Measurements from ENCODE around the gene NFAM1.

NFAM1 gene

DNA sequence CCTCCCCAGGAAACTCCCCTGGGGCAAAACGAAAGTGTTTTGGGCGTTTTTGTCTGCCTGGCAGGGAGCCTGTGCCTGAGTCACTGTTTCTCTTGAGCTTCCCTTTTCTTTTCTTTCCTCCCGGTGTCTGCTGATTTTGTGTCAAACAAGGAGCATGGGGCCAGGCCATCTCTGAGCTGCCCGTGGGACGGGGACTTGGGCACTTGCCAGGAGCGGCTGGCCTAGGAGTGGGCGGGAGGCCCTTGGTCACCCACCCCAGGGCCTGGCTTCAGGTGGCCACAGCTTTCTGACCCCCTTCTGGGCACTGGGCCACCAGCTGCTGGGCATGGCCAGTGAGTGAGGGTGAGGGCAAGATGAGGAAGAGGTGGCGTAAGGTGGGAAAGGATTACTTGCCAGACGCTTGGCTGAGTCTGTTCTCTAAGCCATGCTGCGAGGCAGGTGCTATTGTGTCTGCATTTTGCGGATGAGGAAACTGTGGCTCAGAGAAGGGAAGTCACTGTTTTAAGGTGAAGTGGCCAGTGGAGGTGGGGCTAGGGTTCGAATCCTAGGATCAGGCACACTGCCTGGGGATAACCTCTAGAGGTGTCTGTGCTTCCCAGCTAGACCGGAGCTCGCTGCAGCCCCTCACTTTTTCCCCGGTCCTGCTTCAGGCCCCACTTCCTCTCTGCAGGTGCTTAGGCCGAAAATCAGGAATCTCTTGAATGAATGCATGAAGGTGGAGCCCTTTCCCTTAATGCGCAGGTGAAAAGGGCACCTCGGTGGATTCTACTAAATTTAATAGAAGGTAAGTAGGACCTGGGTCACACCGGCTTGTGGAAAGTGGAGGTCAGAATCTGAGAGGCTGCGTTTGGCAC is 7.8 kb upstream of the NFAM1 start:
- FAIRE-seq, result no peak

DNA sequence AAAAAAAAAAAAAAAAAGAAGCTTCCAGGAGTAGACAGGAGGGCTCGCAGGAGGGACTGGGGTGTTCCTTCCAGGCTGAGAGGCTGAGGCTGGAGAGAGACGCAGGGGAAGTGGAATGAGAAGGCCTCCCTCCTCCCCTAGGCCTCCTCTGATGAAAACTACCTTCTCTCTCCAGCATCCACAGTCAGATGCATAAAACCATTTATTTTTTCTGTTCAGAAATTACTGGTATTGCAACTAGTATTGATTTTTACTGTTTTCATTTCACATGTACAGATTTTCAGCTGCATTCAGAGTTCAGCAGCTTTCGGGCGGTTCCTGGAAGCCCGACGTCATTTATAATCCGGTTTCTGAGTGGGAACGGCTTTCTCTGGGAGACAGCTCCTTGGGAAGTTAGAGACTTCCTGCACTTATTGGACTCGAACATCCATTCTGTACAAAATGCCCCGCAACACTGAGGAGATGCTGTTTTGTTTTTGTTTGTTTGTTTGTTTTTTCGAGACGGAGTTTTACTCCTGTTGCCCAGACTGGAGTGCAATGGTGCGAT is 6.9 kb upstream of the NFAM1 start:
- FAIRE-seq, result no peak

DNA sequence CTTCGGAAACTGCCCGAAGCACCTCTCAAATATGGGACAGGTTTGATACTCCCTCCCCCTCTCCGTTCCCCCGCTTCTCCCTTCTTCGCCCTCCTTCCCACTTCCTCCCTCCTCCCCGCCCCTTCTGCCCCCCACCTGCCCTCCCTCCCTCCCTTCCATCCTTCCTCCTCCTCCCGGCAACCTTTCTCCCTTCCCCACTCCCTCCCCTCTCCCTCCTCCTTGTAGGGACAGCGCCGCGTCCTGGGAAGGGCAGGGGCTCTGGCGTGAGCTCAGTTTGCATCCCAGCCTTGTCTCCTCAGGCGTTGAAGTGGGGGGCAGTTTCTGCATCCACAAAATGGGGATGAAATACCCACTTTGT is 6.1 kb upstream of the NFAM1 start:
- no peak for FAIRE-seq

DNA sequence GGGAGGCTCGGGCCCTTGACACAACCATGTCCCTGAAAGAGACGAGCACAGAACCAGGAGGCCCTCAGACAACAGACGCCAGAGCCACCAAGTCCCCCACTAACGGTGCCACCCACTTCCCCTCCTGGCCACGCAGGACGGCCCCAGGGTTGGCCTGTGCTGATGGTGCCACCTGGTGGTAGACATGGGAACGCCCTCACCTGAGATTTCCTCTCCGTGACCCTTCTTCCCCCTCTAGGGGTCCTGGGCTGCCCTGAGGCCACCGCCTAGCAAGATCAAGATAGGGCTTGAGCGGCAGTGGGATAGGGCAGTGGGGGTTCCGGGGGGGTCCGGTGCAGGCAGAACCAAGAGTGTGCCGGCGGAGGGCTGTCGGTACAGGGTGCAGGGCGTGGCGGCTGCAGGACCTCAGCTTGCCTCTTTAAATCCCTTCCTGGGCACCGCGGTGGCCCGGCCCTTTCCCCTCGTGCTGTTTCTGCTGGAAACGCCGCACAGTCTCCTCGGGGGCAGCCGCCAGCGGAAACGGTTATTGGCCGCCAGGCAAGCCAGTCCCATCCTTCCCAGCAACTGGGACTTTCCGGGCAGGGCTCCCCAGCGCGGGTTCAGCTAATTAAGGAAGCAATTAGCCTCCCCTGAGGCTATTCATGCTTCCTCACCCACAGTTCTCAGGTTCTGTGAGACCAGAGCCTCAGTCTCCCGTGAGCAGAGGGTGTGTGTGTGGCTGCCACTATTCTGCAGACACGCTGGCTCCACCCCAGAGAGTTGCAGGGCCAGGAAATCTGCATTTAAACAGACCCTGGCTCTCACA is 5.5 kb upstream of the NFAM1 start:
- no peak for FAIRE-seq

DNA sequence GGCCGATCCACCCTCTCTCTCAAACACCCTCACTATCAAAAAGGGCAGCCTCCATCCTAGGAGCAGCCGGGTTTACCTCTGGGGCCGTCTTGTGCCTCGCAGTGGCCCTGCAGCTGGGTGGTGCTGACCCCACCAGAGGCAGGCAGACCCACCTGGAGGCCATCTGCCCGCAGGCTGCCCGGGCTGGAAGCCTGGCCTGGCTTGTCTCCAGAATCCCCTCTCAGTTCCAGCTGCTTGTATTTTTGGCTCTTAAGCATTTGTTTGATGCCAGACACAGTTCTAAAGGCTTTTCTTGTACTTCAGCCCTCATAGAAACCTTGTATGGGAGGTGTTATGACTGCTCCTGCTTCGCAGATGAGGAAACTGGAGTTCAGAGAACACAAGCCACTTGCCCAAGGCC is 4.2 kb upstream of the NFAM1 start:
- FAIRE-seq, result no peak

DNA sequence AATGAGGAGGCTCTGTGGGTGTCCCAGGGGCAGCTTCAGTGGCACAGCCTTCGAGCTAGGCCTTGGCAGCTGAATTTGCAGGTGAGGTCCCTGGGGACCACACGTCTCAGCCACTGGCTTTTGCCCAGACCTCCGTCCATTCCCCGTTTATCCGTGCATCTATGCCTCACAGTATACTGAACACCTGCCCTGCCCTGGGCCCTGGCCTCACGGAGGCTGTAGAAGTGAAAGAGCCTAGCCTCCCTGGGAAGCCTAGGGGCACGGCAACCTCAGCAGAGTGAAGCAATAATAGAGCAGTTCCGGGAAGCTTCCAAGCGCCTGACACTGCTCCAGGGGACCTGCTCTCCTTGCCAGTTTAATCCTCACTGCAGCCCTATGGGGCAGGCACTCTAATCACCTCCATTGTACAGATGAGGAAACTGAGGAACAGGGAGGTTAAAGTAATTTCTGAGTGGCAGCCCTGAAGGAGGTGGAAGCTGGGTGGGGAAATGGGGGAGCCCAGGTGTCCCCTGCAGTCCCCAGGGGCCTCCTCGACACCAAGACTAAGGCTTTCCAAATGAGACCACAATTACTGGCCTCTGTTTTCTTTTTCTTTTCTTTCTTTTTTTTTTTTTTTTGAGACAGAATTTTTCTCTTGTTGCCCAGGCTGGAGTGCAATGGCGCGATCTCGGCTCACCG is 2.7 kb upstream of the NFAM1 start:
- no peak for FAIRE-seq

DNA sequence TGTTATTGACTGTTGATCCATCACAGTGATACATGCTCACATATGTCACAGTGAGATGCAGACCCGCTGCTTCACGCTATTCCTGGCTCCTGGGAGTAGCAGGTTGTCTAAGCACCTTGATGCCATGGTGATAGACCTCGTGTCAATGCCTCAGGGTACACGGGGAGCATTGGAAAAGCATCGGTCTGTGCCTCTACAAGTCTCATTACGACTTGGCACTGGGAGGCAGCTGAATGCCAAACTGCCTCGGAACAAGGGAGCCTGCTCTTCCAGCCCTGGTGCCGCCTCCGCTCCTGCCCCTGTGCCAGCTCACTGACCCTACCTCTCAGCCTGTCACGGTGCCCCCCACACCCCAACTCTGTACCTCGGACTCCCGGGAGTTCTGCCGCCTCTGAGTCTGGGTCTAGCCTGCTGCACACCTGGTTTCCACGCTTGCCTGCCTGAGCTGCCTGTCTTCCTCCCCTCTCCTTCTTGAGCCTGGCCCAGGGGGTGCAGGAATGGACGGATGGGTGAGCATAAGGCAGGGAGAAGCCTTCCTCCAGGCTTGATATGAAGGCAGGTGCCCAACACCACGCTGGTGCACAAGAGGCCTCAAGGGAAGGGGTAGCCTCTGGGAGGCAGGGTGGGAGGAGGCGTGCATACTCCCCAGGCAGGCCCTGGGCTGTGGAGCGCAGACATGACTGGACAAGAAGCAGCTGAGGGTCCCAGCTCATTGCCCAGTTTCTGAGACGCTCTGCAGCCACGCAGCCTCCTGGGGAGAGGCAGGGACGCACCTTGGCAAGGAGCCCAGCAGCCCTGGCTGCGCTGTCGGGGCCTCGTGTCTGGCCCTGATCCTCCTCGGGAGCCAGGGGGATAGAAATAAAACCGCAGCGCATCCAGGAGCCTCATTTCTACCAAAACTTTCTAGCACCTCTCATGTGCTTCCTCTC is 1.8 kb upstream of the NFAM1 start:
- no peak for FAIRE-seq

DNA sequence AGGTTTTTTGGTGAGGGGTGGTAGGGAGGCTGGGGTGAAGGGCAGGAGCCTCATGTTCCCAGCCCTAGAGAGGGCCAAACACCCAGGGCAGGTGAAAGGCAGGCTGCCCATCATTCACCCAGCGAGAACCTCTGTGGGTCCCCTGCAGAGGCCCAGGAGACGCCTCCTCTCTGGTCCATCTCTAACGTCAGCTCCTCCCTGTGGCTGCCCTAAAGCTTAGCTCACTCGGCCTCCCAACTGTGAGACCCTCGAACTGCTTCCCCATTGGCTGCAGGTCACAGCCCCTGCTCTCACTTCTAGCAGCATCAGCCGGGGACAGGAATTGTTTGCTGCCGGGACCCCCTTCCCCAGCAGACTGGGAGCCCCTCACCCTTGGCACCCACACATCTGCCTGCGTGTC is 615 bp upstream of the NFAM1 start:
- no peak for FAIRE-seq

DNA sequence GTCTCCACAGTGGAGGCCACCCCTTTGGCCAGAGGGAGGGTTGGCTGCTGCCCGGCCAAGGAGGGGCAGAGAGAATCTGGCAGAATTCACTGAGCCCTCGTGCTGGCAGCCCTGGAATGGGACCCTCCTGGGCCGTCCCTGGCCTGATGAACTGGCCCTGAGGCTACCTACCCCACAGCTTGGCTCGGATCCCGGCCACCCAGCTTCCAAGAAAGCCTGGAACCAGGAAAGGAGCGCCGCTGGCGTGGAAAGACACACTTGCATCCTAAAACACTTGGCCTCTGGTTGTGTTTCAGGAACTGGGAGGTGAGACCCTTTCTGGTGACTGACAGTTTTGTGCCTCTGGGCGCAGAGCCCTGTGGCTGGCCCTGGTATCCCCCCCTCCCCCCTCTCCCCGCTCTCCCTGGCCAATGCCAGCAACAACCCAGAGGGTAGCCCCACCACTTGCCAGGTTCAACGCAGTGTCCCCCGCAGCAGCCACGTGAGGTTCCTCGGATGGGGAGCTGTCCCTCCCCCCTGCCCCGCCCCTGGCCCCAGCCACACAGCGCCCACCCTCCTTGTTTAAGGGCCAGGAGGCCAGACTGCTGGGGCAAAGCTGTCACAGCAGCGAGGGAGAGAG is 693 bp downstream of the NFAM1 start:
- FAIRE-seq, result no peak

DNA sequence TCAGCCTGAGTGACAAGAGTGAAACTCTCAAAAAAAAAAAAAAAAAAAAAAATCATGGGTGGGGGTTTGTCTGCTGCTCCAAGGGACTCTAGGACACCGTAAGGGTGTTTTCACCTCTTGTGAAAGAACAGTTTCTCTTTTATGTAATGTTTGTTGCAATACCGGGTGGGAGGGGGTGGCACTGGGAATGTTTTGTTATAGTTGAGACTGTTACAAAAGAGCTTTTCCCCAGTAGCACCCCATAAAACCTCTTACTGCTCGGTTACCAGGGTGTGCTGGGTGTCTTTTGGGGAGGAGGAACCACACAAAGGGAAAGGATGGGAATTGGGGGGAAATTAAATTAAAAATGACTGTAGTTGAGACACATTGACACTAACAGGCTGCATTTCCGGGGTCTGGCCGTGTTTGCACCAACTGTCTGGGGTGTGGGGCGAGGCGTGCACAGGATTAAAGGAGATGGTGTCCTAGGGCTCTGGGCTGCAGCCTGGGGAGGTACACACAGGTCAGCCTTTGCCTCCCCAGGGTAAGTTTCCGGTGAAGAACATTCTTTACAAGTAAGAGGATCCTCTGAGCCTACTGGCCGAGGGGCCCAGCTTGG is 1.6 kb downstream of the NFAM1 start:
- FAIRE-seq, result no peak

DNA sequence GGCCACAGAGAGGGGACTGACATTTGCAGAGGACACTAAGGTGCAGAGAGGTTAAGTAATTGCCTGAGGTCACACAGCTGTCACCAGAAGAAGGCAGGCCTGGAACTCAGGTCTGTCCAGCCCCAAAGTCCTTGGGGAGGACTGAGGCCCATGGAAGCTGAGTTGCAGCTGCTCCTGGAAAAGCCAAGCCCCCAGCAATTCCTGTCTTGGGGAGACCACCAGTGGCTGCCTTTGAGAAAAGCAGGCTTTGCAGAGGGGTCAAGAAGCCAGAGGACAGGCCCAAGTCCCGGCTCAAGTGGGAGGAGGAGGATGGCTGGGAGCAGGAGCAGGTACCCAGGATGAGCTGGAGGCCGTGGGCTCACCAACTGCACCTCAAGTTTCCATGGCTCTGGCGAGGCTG is 3.4 kb downstream of the NFAM1 start:
- FAIRE-seq, result no peak

DNA sequence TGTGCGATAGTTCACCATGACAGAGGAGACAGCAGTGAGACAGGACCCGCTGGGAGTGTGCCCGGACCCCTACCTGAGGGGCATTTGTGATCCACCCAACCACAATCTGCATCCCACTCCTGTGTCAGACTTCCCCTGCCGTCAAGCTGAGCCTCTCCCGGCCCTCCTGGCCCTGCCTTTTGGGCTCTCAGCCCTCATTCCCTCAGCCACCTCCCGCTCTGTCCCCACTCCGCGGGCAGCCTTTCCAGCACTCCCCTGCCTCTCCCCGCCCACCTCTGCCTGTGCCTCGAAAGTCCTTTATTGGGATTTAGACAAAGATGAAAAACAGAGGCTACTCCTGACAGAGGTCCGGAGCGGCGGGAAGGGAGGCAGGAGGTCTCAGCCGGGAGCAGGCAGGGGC is 4.2 kb downstream of the NFAM1 start:
- no peak for FAIRE-seq

DNA sequence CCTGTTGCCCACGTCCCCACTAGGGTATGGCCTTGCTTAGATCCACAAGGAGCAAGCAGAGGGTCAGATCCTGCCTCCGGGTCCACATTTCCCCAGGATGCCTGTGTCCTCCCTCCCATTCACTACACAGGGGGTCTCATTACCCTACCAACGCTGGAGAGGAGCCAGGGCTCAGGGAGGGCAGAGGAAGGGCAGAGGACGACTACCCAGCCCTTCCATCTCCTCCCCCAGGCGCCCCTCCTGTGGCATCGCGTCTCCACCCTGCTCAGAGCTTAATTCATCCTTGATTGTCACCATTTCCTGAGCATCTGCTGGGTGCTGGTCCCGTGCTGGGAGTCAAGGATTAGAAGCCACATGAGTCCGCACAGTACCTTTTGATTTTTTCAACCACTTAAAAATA is 5.0 kb downstream of the NFAM1 start:
- no peak for FAIRE-seq

DNA sequence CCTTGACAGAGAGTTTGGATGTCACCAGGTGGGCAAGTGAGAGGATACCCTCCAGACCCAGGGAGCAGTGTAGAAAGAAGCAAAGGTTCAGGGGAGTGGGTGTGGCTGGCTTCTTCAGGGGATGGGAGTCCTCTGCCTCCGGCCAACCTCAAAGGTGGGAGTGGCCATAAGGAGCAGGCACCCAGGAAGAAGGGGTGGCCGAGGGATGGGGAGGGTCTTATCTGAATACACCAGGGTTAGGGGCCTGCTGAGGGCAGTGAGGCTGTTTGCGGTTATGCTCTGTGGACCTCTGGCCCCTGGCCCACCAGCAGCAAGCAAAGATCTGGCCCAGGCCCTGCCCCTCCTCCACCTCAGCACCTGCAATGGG is 6.2 kb downstream of the NFAM1 start:
- FAIRE-seq, result no peak

DNA sequence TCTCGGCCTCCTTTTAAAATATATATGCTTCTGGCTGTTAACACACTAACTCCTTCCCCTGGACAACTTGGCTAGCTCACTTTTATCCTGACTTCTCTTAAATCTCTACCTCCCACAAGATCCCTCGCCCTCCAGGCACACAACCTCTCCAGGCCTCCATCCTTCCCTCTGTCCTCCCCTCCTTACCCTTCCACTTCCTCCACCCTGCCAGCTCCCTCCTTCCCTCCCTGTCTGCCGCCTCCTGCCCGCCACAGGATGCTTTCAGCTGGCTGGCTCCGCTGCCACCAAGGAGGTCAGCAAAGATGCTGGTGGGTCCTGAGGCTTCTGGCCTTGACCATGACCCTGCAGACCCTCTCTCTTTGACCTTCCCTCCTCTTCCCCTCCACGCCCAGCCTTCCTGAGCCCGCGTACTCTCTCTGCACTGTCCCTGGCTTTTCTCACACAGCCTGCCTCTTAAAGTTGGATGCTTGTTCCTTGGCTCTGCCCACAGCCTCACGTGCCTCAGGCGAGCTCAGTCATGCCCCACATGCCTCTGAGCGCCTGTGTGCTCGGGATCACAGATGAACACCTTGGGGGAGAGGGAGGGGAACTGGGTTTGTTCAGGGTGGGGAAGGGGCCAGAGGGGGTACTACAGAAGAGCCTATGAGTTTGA is 6.7 kb downstream of the NFAM1 start:
- FAIRE-seq, result no peak

DNA sequence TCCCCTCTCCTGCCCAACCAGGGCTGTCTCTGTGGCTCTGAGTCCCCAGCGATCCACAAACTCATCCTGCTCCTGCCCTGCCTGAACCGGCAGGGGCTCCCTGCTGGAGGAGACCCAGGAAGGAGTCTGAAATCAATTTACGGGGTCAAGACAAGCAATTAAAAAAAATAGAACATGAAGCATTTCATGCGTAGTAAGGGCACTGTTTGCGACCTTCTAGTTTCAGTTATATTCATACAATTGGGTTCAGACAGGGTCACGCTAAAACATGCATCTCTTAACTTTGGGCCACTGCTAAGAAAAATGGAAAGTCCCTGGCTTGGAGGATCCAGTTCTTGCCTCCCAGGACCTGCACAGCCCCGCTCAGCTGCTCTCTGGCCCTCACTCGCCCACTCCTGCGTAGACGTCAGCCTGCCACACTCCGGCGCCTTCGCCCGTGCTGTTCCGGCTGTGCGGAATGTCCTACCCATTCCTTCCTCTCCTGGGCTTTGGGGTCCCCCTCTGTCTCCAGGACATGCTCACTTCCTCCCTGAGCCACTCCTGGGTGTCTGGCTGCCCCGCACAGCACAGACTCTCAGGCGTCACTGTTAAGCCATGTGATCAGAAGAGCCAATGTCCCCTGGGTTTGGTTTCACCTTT is 12.8 kb downstream of the NFAM1 start:
- no peak for FAIRE-seq

DNA sequence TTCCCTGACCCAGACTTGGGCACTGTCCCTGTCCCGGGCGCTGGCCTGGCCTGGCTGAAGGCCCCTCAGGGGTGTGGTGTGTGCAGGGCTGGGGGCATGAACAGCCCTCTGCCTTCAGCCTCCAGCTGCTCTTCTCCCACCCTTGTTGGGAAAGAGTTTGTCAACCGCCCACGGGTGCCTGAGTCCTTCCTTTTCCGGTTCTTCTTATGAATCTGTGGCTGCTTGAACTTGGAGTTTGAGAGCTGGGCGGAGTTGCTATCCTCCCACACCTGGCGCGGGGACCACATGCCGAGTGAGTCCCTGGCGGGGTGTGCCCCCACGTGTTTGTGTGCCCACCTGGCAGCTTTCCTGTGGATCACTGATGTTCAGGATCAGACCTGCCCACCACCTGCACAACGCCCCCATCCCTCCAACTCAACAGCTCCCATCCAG is 13.4 kb downstream of the NFAM1 start:
- FAIRE-seq, result no peak

DNA sequence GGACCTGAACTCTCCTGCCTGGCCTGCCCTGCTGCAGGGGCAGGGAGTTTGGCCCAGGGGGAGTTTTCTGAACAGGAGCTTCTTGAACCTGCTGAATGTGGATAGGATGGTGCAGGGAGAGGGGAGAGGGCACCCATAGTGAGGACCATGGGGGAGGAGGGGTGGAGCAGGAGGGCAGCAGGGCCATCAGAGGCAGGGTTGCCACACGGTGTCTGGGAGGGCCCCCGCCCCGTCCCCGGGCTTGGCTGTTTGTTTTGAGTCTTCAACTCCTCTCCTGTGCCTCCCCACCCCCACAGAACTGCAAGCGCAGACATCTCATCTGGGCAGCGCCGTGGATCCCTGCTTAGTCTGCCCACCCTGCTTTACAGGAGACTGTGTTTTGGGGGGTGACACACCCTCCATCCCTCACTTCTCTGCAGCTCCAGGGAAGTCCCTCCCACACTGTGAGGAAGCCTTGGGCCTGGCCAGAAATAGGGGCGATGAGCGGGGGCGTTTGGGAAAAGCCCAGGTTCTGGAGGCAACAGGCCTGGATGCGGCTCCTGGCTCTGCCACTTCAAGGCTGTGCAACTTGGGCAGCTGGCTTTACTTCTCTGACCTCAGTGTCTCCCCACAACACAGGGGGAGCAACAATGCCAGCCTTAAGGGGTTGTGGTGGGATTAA is 14.4 kb downstream of the NFAM1 start:
- FAIRE-seq, result no peak

DNA sequence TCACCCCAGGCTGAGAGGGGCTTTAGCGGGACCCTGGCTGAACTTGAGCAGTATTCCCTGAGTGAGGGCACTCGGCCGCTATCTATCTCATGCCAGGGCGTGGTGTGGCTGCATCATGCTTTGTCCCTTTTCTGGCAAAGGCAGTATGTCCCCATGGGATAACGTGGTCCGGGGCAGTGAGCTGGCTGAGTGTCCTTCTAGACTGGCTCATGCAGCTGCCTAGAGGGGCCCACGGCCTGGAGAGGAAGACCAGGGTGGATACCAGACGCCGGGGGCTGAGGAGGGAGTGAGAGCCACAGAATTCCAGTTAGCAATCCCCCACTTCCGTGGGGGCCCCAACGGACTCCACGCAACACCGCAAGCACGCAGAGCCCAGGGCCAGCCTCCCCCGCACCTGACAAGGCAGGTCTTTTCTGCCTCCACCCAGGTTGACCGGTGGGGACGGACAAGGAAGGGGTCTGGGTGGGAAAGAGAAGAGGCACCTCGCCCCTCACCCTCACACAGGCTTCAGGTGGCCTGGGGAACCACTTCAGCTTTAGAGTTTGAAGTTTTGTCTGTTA is 15.5 kb downstream of the NFAM1 start:
- no peak for FAIRE-seq
